ENCODE measurements around the gene SNAP47.

The SNAP47 gene

DNA sequence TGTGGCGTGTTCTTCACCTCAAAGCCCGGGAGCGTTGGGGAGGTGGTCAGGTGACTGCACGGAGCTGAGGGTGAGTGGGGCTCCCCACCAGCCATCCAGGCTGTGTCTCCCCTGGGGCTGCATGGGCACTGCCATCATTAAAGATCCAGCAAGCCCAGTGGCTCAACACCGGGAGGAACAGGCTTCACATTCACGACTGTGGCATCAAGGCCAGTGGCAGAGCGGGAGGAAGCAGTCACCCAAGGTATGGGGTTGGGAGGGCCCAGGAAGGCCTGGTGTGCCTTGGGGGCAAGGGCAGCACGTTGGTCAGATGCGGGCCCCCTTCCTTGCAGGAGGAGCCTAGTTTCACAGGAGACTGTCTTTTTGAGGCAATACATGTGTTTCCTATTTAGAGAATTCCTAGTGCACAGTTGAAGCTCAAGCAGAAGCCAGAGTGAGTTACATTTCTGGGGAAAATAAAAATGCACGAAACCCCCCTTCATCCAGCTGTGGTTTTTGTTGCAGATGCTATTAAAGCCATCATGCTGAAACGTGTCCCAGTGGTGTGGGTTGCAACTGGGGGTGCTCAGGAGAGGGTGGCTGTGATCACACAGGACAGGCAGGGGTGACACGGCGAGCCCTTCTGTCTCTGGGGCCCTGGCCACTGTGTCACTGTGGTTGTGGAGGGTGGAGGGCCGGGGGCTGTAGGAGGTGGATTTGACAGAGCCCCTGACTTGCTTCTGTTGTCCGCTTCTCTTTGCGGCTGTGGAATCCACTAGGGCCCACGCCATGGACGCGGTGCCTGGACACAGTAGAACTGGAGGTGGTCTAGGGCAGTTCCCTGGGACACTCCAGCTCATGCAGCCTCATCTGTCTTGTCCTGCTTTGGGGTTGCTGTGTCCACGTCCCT lies 34.1 kb downstream of the SNAP47 start:
- Histone ChIP-seq H3F3A (ENCODE audit: insufficient read depth) (no peaks in the 10 kb centered on the region), H3K36me3 (ENCODE audit: low read length) (no peaks in the 10 kb centered on the region), H3K9ac (ENCODE audit: low read length) (no peak overlapping the region), H3K79me2 (ENCODE audit: insufficient read depth, low read length) (no peaks in the 10 kb centered on the region), H4K20me1 (ENCODE audit: low read depth, low read length) (no peaks in the 10 kb centered on the region), H2AFZ (ENCODE audit: low read depth, low read length, severe bottlenecking) (no peak overlapping the region), H3K27me3 (ENCODE audit: low read length) (no peaks in the 10 kb centered on the region), H3K27ac (ENCODE audit: low read depth, low read length) (no peak overlapping the region), H3K4me2 (ENCODE audit: low read depth, low read length, poor library complexity, severe bottlenecking) (no peak overlapping the region), H3K9me3 (ENCODE audit: insufficient read depth, low read length) (no peaks in the 10 kb centered on the region), H3K4me3 (ENCODE audit: insufficient read depth, low read length, poor library complexity, severe bottlenecking) (no peak overlapping the region), H3K9me2 (replicated peaks; ENCODE audit: insufficient read depth, low read length) (no peaks in the 10 kb centered on the region)
- no peak for TF ChIP-seq EZH2phosphoT487 (conservative IDR thresholded peaks at IDR 0.05; ENCODE audit: low read length)
- TF ChIP-seq, protein P1, sequence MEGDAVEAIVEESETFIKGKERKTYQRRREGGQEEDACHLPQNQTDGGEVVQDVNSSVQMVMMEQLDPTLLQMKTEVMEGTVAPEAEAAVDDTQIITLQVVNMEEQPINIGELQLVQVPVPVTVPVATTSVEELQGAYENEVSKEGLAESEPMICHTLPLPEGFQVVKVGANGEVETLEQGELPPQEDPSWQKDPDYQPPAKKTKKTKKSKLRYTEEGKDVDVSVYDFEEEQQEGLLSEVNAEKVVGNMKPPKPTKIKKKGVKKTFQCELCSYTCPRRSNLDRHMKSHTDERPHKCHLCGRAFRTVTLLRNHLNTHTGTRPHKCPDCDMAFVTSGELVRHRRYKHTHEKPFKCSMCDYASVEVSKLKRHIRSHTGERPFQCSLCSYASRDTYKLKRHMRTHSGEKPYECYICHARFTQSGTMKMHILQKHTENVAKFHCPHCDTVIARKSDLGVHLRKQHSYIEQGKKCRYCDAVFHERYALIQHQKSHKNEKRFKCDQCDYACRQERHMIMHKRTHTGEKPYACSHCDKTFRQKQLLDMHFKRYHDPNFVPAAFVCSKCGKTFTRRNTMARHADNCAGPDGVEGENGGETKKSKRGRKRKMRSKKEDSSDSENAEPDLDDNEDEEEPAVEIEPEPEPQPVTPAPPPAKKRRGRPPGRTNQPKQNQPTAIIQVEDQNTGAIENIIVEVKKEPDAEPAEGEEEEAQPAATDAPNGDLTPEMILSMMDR (IDR thresholded peaks at IDR 0.05; ENCODE audit: insufficient read depth, low read length, poor library complexity, severe bottlenecking), result no peak

DNA sequence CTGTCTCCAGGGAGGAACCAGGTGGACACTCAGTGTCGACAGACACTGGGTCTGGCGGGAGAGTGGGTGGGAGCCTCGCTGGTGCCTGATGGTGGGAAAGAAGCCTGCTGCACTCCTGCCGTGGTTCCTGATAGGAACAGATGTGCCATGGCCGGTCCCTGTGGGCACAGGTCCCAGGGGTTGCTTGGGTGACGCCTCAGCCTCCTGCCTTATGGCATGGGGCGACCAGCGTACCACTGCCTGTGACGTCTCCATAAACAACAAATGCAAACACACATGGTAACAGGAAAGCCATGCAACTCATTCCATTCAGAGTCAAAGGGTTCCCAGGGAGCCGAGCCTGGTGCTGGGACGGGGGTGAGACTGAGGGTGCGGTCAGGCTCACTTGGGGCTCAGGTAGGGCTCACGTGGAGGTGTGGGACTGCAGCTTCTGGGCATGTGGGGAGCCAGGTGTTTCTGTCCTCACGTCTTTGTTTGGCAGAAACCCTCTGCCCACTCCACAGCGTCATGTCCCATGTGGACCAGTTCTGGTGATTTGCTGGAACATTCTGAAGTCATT lies 34.8 kb downstream of the SNAP47 start:
- Histone ChIP-seq H4K20me1 (ENCODE audit: low read depth, low read length) (no peaks in the 10 kb centered on the region), H3K9me3 (ENCODE audit: insufficient read depth, low read length) (no peaks in the 10 kb centered on the region), H3K4me2 (ENCODE audit: low read depth, low read length, poor library complexity, severe bottlenecking) (no peak overlapping the region), H3K9me2 (replicated peaks; ENCODE audit: insufficient read depth, low read length) (no peaks in the 10 kb centered on the region), H3K4me3 (ENCODE audit: insufficient read depth, low read length, poor library complexity, severe bottlenecking) (no peak overlapping the region), H3K27me3 (ENCODE audit: low read length) (no peaks in the 10 kb centered on the region), H3K27ac (ENCODE audit: low read depth, low read length) (no peak overlapping the region), H3F3A (ENCODE audit: insufficient read depth) (no peaks in the 10 kb centered on the region), H3K9ac (ENCODE audit: low read length) (no peak overlapping the region), H3K79me2 (ENCODE audit: insufficient read depth, low read length) (no peaks in the 10 kb centered on the region), H3K36me3 (ENCODE audit: low read length) (no peaks in the 10 kb centered on the region), H2AFZ (ENCODE audit: low read depth, low read length, severe bottlenecking) (no peak overlapping the region)
- TF ChIP-seq, protein P1 (IDR thresholded peaks at IDR 0.05; ENCODE audit: insufficient read depth, low read length, poor library complexity, severe bottlenecking), result no peak
- TF ChIP-seq EZH2phosphoT487 (conservative IDR thresholded peaks at IDR 0.05; ENCODE audit: low read length), result no peak

DNA sequence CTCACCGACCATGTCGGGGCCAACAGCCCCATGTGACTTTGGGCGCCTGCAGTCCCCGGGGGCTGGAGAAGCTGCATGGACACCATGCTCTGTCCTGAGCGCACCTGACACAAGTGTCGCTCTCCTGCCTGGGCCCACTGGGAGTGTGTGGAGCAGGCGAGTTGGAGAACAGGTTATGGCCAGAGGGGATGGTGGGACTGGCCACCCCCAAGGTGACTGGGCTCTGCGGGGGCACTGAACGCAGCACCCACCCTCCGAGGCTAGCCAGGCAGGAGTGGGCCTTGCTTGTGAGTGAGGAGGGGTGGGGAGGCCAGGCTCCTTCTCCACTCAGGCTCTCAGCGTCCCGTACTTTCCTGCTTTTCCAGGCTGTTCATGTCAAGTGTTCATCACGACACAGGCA lies 35.6 kb downstream of the SNAP47 start:
- H3K4me3 ChIP-seq (ENCODE audit: insufficient read depth, low read length, poor library complexity, severe bottlenecking), result no peak overlapping the region
- H3K4me2 ChIP-seq (ENCODE audit: low read depth, low read length, poor library complexity, severe bottlenecking), result no peak overlapping the region
- H2AFZ ChIP-seq (ENCODE audit: low read depth, low read length, severe bottlenecking), result no peak overlapping the region
- no peak overlapping the region for H3K9ac ChIP-seq (ENCODE audit: low read length)
- H3F3A ChIP-seq (ENCODE audit: insufficient read depth), result no peaks in the 10 kb centered on the region
- no peaks in the 10 kb centered on the region for H3K36me3 ChIP-seq (ENCODE audit: low read length)
- TF ChIP-seq, protein P1 (IDR thresholded peaks at IDR 0.05; ENCODE audit: insufficient read depth, low read length, poor library complexity, severe bottlenecking), result no peak
- TF ChIP-seq EZH2phosphoT487 (conservative IDR thresholded peaks at IDR 0.05; ENCODE audit: low read length), result no peak
- no peaks in the 10 kb centered on the region for H3K27me3 ChIP-seq (ENCODE audit: low read length)
- H4K20me1 ChIP-seq (ENCODE audit: low read depth, low read length), result no peaks in the 10 kb centered on the region
- H3K9me3 ChIP-seq (ENCODE audit: insufficient read depth, low read length), result no peaks in the 10 kb centered on the region
- H3K79me2 ChIP-seq (ENCODE audit: insufficient read depth, low read length), result no peaks in the 10 kb centered on the region
- H3K9me2 ChIP-seq (replicated peaks; ENCODE audit: insufficient read depth, low read length), result no peaks in the 10 kb centered on the region
- no peak overlapping the region for H3K27ac ChIP-seq (ENCODE audit: low read depth, low read length)
